H1 (cell line): ENCODE results near the gene GNAL. TPM values are rescaled to one million over a fixed set of nuclear protein-coding genes. Genes with fewer than 3 reads are reported as not detected.

ENCODE experiments used
- CTCF ChIA-PET: fragments of 300-600 bp; sonication (Branson Sonifier 250); formaldehyde crosslinking; loops from one replicate; lab custom pipeline; 2021; ENCODE audit not compliant: partially characterized antibody; lab: Charles Lee
- POLR2A ChIA-PET: fragments of 300-600 bp; sonication (Branson Sonifier 250); formaldehyde crosslinking; loops from one replicate; lab custom pipeline; 2021; ENCODE audit warnings: inconsistent platforms; ENCODE audit not compliant: partially characterized antibody; lab: Charles Lee
- DNase-seq, 2 experiments: peaks; one replicate each; pipeline versions ENCODE4 v3.0.0 to v3.0.0-alpha.2; 2010 to 2022; ENCODE audit warnings: low spot score in 2 of 2, low read depth in 1 of 2, mixed read lengths in 1 of 2
- FAIRE-seq: peaks from 2 replicates; lab custom pipeline; 2011; peaks lifted over from hg19 to GRCh38; lab: Jason Lieb, UNC
- H2AFZ ChIP-seq: 2 replicates; pipeline ENCODE4 v1.8.1; 2012; ENCODE audit warnings: low read length, inconsistent platforms
- H2AK5ac ChIP-seq: 2 replicates; pipeline ENCODE4 v1.6.1; 2013; ENCODE audit warnings: low read depth, low read length
- H2BK120ac ChIP-seq: replicated peaks from 2 replicates; pipeline ENCODE3; 2013; ENCODE audit warnings: low read depth, low read length, inconsistent platforms
- H2BK12ac ChIP-seq: 2 replicates; pipeline ENCODE4 v1.6.1; 2013; ENCODE audit warnings: low read depth, low read length
- H2BK15ac ChIP-seq: 2 replicates; pipeline ENCODE4 v1.6.1; 2013; ENCODE audit warnings: low read length
- H2BK20ac ChIP-seq: 2 replicates; pipeline ENCODE4 v1.6.1; 2013; ENCODE audit warnings: low read length
- H2BK5ac ChIP-seq: 2 replicates; pipeline ENCODE4 v1.6.1; 2013; ENCODE audit warnings: low read depth, low read length
- H3K14ac ChIP-seq: 2 replicates; pipeline ENCODE4 v1.6.1; 2013; ENCODE audit warnings: inconsistent platforms; ENCODE audit not compliant: insufficient read length
- H3K18ac ChIP-seq: 2 replicates; pipeline ENCODE4 v1.6.1; 2013; ENCODE audit warnings: low read length; ENCODE audit errors: extremely low read depth
- H3K23ac ChIP-seq: 2 replicates; pipeline ENCODE4 v1.6.1; 2013; ENCODE audit warnings: inconsistent platforms; ENCODE audit not compliant: insufficient read length
- H3K23me2 ChIP-seq: 2 replicates; pipeline ENCODE4 v1.6.1; 2013; ENCODE audit warnings: low read depth, low read length
- H3K27ac ChIP-seq: 2 replicates; pipeline ENCODE4 v1.6.1; 2011; ENCODE audit warnings: low read depth, low read length, inconsistent platforms
- H3K27me3 ChIP-seq, 4 experiments: replicated peaks in 1 of 4; 1 replicate in 1 of 4; 2 replicates in 3 of 4; pipeline versions ENCODE4 v1.6.1 to v1.8.1; 2011 to 2013; ENCODE audit warnings: low read length in 3 of 4, mild to moderate bottlenecking in 3 of 4, inconsistent platforms in 2 of 4, mixed read lengths in 2 of 4, moderate library complexity in 1 of 4; ENCODE audit not compliant: control insufficient read depth in 3 of 4, insufficient read depth in 3 of 4; ENCODE audit errors: extremely low read depth in 1 of 4
- H3K36me3 ChIP-seq, 4 experiments: 2 replicates each; pipeline versions ENCODE4 v1.6.1 to v1.8.1; 2011 to 2013; ENCODE audit warnings: mild to moderate bottlenecking in 4 of 4, low read length in 3 of 4, moderate library complexity in 2 of 4, control low read depth in 1 of 4, inconsistent platforms in 1 of 4; ENCODE audit not compliant: insufficient read depth in 4 of 4, control insufficient read depth in 2 of 4
- H3K4ac ChIP-seq: replicated peaks from 2 replicates; pipeline ENCODE3; 2013; ENCODE audit warnings: low read length, low read depth, mixed read lengths, inconsistent platforms; ENCODE audit not compliant: insufficient read length
- H3K4me1 ChIP-seq, 4 experiments: replicated peaks in 1 of 4; 1 replicate in 1 of 4; 2 replicates in 3 of 4; pipeline versions ENCODE4 v1.6.1 to v1.8.1; 2011 to 2013; ENCODE audit warnings: low read length in 3 of 4, inconsistent platforms in 2 of 4, mixed read lengths in 1 of 4; ENCODE audit not compliant: insufficient read depth in 4 of 4, control insufficient read depth in 3 of 4
- H3K4me2 ChIP-seq, 2 experiments: 2 replicates each; pipeline versions ENCODE4 v1.6.1 to v1.8.1; 2011 to 2013; ENCODE audit warnings: low read depth in 2 of 2, low read length in 2 of 2, control low read depth in 1 of 2, inconsistent platforms in 1 of 2, mild to moderate bottlenecking in 1 of 2; ENCODE audit not compliant: insufficient read depth in 1 of 2
- H3K4me3 ChIP-seq, 4 experiments: fragments of 200-600, 300-600 bp in 1 of 4; sonication (generic), shearing (Covaris generic), sonication (Bioruptor Twin) in 1 of 4; 2 replicates each; pipeline versions ENCODE4 v1.5.1 to v1.8.1; 2011 to 2016; ENCODE audit warnings: low read length in 4 of 4, low read depth in 3 of 4, control low read depth in 2 of 4, inconsistent platforms in 2 of 4, mild to moderate bottlenecking in 2 of 4, mixed read lengths in 1 of 4, moderate library complexity in 1 of 4; ENCODE audit not compliant: insufficient read depth in 2 of 4; ENCODE audit errors: extremely low read depth in 1 of 4
- H3K56ac ChIP-seq: replicated peaks from 2 replicates; pipeline ENCODE3; 2013; ENCODE audit warnings: low read depth, mild to moderate bottlenecking, mixed read lengths, low read length, inconsistent platforms; ENCODE audit not compliant: insufficient read length
- H3K79me1 ChIP-seq: 2 replicates; pipeline ENCODE4 v1.6.1; 2013; ENCODE audit warnings: low read depth, low read length, control low read depth
- H3K79me2 ChIP-seq, 2 experiments: 2 replicates each; pipeline versions ENCODE4 v1.6.1 to v1.8.1; 2012 to 2013; ENCODE audit warnings: low read length in 2 of 2, mild to moderate bottlenecking in 2 of 2, inconsistent platforms in 1 of 2; ENCODE audit not compliant: insufficient read depth in 2 of 2, control insufficient read depth in 1 of 2
- H3K9ac ChIP-seq, 4 experiments: replicated peaks in 1 of 4; 1 replicate in 1 of 4; 2 replicates in 3 of 4; pipeline versions ENCODE4 v1.6.1 to v1.8.1; 2011 to 2013; ENCODE audit warnings: low read depth in 3 of 4, low read length in 3 of 4, control low read depth in 2 of 4, mild to moderate bottlenecking in 2 of 4, moderate library complexity in 2 of 4, inconsistent platforms in 1 of 4; ENCODE audit errors: extremely low read depth in 1 of 4
- H3K9me3 ChIP-seq, 2 experiments: 2 replicates each; pipeline versions ENCODE4 v1.6.1 to v1.8.1; 2012 to 2013; ENCODE audit warnings: mild to moderate bottlenecking in 2 of 2, moderate library complexity in 2 of 2, control low read depth in 1 of 2, inconsistent platforms in 1 of 2, low read depth in 1 of 2, low read length in 1 of 2, mixed read lengths in 1 of 2; ENCODE audit not compliant: insufficient read depth in 2 of 2
- H4K20me1 ChIP-seq, 2 experiments: replicated peaks in 1 of 2; 2 replicates each; pipeline versions ENCODE3 to v1.8.1; 2011 to 2013; ENCODE audit warnings: inconsistent platforms in 2 of 2, low read length in 2 of 2, mild to moderate bottlenecking in 1 of 2; ENCODE audit not compliant: insufficient read depth in 2 of 2, control insufficient read depth in 1 of 2
- H4K5ac ChIP-seq: 2 replicates; pipeline ENCODE4 v1.6.1; 2013; ENCODE audit warnings: low read length, low read depth, mixed read lengths, inconsistent platforms; ENCODE audit not compliant: insufficient read length
- H4K8ac ChIP-seq: 2 replicates; pipeline ENCODE4 v1.8.0; 2013; ENCODE audit warnings: mild to moderate bottlenecking, moderate library complexity, low read length, inconsistent platforms; ENCODE audit not compliant: insufficient read depth; ENCODE audit errors: extremely low read depth
- H4K91ac ChIP-seq: replicated peaks from 2 replicates; pipeline ENCODE3; 2013; ENCODE audit warnings: low read length, mixed read lengths, inconsistent platforms; ENCODE audit not compliant: insufficient read length
- JUN ChIP-seq: IDR thresholded peaks from 2 replicates; pipeline ENCODE4 v1.6.1; 2011; ENCODE audit warnings: low read depth, mild to moderate bottlenecking, improper control_type of control experiment, low read length
- WGBS, 2 experiments: shearing (Covaris generic) in 1 of 2; methylation state at CpG; one replicate each; pipeline versions ENCODE4 v1.1.6 to v1.1.7; 2013 to 2015; ENCODE audit warnings: low lambda C conversion rate in 2 of 2, mixed read lengths in 2 of 2, inconsistent platforms in 1 of 2, low coverage in 1 of 2, missing lambda C conversion rate in 1 of 2; ENCODE audit not compliant: insufficient replicate concordance in 2 of 2, insufficient coverage in 1 of 2, insufficient read length in 1 of 2; ENCODE audit errors: extremely low coverage in 1 of 2, missing lambda C conversion rate in 1 of 2; 5-methylcytosine and 5-hydroxymethylcytosine counted together
- polyA plus RNA-seq, 7 experiments: library from polyadenylated mRNA; depleted of rRNA in 3 of 7; stranded (reverse) in 5 of 7; unstranded in 2 of 7; fragments of >200 nt in 5 of 7; fragments of 200-250 nt in 2 of 7; gene quantifications; 1 replicate in 5 of 7; 2 replicates in 1 of 7; 4 replicates in 1 of 7; pipeline versions ENCODE4 v1.2.1 to v1.2.3, GENCODE V29; 2011 to 2013; ENCODE audit warnings: missing spikeins in 2 of 7, mixed read lengths in 2 of 7
- total RNA-seq: library from RNA; stranded (reverse); fragmentation: NEBNext Ultra II Directional; extraction: Animal tissue kit (Norgen Biotek cat#: 25700); gene quantifications from 2 replicates; pipeline ENCODE4 v1.2.1, GENCODE V29; 2021

The GNAL gene
- total and polyA plus RNA-seq, 2 of the 8 experiments (the other 6 are each of a cell fraction or from before 2014, with no cell fraction given), result 13.2 to 18.3 TPM

DNA sequence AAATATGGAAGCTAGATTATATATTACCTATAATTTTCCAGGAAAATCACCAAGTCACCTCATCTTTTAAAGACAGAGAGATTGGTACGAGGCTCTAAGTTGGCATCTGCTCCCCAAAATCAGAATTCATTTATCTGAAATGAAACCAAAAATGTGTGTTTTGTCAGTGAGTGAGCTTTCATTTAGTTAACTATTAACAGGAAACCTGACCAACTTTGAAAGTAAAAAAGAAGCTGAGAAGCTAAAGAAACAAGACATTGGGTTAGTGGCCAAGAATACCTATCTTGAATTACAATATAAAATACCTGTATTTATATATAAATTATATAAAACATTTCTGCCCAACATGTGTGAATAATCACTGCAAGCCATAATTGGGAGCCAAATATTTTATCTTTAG is 217.1 kb downstream of the GNAL start:
- FAIRE-seq, result no peak
- CTCF ChIA-PET, result interaction anchor here (1.0 to 1.6 kb wide), 6 partner anchors 80 to 250 kb away, joined by 3 to 6 read pairs (median 4); no protein-coding TSS in a partner anchor
- TF ChIP-seq JUN, result no peak

More for the DNA sequence above, 217.1 kb downstream of the GNAL start:
- Histone ChIP-seq H3K4ac (no peak overlapping the region), H3K14ac (no peak overlapping the region), H3K4me2 (no peak overlapping the region; a peak in 1 of 4 replicates), H3K27ac (no peak overlapping the region), H3K9me3 (no peaks in the 10 kb centered on the region), H2BK20ac (no peak overlapping the region), H4K8ac (no peak overlapping the region), H2BK120ac (no peak overlapping the region), H2AFZ (no peak overlapping the region), H3K9ac (no peak overlapping the region), H3K4me3 (no peak overlapping the region), H2BK15ac (no peak overlapping the region), H3K27me3 (no peaks in the 10 kb centered on the region), H4K91ac (peak overlapping the region; percentile 44), H4K5ac (no peak overlapping the region), H3K4me1 (peaks cover 3 to 21% (median 15%) of the 10 kb centered on the region in 4 experiments; a peak in 6 of 7 replicates), H3K23ac (no peak overlapping the region), H3K79me1 (no peaks in the 10 kb centered on the region), H3K79me2 (no peaks in the 10 kb centered on the region), H2BK5ac (peak overlapping the region; percentile 71; the same call in 1 of the 2 replicates), H3K36me3 (no peaks in the 10 kb centered on the region), H3K56ac (no peak overlapping the region), H4K20me1 (no peaks in the 10 kb centered on the region), H2AK5ac (no peak overlapping the region), H3K23me2 (peaks cover 10% of the 10 kb centered on the region; the same call in 1 of the 2 replicates), H3K18ac (no peak overlapping the region; the same call in 1 of the 2 replicates), H2BK12ac (no peak overlapping the region)
- POLR2A ChIA-PET, result interaction anchor here (0.7 to 1.1 kb wide), 3 partner anchors 12 to 85 kb away, joined by 3 read pairs; no protein-coding TSS in a partner anchor
- 100% methylated on average over 1 of the region's 1 CpG; no CpG with 5 or more reads in 1 of the 2 experiments for WGBS, 2 experiments
- DNase-seq, result no peak
